GM21360 (cell line): ENCODE measurements around the gene THOC6.

Experiments
- ATAC-seq: cut with Tn5 transposase; IDR thresholded peaks from one replicate; pipeline ENCODE4 v1.9.1; 2021; ENCODE audit warnings: mild to moderate bottlenecking, moderate library complexity; ENCODE audit not compliant: unreplicated experiment

THOC6 gene

DNA sequence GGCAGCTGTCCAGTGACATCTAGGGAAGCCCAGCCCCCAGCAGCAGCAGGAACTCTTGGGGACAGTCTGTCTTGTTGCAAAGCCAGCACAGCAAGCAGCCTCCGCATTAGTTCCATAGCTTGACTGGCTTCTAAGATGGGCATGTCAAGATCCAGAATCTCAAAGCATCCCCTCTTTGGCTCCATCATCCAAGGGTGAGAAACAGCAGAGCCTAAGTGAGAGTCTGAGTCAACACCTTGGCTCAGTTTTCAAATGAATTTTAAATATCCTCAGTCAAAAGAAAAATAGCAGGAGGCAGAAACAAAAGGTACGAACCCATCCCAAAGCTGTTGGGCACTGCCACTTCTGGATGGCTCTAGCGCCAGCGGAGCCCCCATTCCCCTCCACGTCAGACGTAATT, 8.9 kb upstream of the THOC6 start:
- no peak for ATAC-seq

DNA sequence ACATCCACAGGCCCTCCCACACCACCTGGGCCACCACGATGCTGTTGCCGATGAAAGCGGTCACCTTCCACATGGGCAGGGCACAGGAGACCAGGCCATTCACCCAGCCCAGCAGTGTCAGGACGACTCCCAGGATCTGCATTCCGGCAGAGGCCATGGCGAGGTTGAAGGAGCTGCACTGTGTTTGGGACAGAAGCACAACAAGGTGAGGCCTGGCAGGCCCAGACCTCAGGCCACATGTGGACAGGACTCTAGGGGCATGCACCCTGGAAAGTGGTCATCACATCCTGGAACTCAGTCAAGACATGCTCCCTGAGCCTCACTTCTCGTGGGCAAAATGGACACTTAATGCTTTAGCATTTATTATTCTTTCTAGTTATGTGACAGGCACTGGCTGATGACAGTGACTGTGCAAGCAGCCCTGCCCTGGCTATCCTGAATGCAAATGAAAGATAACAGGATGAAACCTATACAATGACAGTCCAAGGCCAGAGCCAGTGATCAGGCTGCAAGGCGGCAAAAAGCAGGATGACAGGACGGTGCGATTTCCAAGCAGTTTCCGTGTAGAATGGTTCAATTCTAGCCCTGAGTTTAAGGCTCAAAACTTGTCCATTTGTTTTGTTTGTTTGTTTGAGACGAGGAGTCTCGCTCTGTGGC, 7.8 kb upstream of the THOC6 start:
- no peak for ATAC-seq

DNA sequence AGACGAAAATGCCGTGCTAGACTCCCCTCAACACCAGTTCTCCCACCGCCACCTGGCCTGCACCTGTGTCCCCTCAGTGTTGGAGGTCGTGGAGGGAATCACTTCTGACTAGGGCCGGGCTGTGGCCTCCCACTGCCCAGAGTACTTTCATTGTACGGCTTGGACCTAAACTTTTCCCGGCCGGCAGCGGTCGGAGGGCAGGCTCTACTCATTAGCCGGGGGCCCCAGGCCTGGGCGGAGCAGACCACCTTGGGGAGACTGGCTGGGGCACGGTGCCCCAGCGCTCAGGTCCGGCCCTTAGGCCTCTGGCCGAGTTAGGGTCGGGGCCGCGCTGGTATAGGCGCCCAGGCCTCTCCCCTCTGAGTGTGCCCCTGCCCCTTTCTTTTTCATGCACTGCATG, 6.5 kb upstream of the THOC6 start:
- ATAC-seq = no peak

DNA sequence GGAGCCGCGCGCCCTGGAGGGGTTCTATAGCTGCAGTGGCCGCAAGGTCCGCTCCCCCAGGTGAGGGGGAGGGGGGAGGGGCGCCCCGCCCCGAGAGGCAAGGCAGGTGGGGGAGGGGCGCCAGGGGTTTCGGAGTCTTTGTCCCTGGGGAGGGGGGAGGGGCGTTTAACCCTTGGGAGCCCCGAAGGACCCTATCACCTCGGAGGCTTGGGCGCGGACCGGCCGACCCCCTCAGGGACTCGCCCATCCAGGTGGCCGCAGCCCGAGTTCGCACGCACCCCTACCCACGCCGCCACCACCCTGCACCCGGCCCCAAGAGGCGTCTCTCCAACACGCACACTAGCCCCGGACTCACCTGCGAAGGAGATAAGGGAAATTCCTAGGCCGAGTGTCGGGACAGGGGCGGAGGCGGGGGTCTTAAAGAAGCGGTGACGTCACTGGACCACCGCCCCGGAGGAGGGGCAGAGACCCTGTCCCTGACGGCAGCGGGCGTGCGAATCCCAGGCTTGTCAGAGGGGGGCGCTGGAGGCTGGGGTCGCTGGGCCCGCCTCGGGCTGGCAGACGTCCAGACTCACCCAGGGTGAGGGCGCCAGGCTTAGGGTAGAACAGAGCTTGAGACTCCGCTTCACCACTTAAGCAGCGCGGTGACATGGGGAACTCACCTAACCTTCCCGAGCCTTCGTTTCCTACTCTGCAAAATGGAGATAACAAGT, 5.9 kb upstream of the THOC6 start, which contains the start of gene CLDN6:
TSS of gene CLDN6 (minus strand) at position 390 of the 713 bp plus-strand sequence. CDS start 2,162 bp downstream, outside the sequence.
- no peak for ATAC-seq

DNA sequence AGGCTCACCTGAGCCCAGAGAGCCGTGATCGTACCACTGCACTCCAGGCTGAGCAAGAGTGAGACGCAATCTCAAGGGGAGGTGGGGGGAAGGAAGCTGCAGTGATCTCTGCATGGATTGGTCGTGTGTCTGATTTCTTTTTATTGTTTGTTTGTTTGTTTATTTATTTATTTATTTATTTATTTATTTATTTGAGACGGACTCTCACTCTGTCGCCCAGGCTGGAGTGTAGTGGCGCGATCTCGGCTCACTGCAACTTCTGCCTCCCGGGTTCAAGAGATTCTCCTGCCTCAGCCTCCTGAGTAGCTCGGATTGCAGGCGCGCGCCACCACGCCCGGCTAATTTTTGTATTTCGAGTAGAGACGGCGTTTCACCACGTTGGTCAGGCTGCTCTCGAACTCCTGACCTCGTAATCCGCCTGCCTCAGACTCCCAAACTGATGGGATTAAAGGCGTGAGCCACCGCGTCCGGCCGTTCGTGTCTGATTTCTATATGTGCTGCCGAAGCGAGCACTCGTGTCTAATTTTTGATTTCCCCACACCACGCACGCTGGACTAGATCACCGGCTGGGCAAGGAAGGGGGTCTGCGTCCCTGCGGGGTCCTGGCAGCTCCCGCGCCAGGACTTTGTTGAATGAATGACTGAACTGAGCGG, 4.1 kb upstream of the THOC6 start:
- ATAC-seq = no peak

DNA sequence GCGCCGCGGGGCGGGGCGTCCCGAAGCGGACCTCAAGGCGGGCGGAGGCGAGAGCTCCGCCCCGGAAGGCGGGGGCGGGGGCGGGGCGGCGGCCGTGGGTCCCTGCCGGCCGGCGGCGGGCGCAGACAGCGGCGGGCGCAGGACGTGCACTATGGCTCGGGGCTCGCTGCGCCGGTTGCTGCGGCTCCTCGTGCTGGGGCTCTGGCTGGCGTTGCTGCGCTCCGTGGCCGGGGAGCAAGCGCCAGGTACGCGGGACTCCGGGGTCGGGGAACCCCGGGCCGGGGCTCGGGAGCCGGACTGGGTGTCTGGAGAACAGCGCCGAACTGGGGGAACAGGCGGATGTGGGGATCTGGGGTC, 3.6 kb upstream of the THOC6 start, which contains the start of gene TNFRSF12A:
TSS of gene TNFRSF12A (plus strand) at position 122 of the 357 bp plus-strand sequence. CDS start at position 152, 30 bp downstream.
- no peak for ATAC-seq

DNA sequence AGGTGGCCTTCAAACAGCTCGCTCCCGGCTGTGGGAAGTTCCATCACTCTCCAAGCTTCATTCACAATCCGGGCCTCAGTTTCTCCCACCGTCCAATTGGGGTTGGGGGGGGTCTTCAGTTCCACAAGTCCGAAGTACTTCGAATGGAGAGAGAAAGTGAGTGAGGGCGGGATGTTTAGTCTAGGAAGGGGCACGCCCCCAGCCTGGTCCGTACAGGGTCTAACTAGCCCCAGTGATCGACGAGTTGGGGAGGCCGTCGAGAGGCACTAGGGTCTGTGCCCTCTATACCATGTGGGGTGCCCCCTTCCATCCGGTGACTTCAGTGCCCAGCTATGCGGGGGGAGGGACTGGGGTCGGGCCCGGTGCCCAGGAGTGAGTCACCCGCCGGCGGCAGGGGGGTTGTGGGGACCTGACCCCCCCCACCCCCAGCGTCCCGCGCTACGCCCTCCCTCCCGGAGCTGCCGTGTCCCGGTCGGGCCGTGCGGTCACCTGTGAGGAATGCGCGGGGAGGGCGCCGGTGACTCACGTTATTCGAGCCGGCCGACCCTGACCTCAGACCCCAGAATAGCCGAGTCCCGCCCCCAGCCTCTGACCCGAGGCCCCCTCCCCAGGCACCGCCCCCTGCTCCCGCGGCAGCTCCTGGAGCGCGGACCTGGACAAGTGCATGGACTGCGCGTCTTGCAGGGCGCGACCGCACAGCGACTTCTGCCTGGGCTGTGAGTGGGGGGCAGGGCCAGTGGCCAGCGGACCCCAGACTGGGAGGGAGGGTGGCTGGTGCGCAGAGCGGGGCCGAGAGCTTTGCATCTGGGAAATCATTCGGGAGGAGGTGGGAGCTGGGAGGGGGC, 3.0 kb upstream of the THOC6 start:
- ATAC-seq = no peak

DNA sequence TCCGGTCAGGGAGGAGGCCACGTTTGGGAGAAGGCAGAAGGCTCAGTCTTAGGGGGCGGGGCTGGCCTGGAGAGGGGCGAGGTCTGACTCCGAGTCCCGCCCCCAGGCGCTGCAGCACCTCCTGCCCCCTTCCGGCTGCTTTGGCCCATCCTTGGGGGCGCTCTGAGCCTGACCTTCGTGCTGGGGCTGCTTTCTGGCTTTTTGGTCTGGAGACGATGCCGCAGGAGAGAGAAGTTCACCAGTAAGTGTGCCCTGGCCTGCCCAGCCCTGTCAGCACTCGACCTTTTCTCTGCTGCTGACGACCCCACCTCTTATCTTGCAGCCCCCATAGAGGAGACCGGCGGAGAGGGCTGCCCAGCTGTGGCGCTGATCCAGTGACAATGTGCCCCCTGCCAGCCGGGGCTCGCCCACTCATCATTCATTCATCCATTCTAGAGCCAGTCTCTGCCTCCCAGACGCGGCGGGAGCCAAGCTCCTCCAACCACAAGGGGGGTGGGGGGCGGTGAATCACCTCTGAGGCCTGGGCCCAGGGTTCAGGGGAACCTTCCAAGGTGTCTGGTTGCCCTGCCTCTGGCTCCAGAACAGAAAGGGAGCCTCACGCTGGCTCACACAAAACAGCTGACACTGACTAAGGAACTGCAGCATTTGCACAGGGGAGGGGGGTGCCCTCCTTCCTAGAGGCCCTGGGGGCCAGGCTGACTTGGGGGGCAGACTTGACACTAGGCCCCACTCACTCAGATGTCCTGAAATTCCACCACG, 2.2 kb upstream of the THOC6 start:
- no peak for ATAC-seq

DNA sequence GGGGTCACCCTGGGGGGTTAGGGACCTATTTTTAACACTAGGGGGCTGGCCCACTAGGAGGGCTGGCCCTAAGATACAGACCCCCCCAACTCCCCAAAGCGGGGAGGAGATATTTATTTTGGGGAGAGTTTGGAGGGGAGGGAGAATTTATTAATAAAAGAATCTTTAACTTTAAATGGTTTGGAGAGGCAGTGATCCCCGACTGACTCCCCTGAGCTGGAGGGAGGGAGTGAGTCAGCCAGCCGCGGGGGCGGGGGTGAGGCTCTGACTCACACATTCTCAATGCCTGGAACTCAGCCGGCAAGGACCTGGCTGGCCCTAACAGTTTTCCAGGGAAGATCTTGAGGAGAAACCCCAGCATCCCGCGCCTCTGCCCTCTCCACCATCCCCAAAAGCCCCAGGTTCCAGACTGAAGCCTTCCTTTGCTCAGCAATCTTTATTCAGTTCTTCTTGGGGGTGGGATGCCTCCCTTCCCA, 1.6 kb upstream of the THOC6 start:
- ATAC-seq = no peak

DNA sequence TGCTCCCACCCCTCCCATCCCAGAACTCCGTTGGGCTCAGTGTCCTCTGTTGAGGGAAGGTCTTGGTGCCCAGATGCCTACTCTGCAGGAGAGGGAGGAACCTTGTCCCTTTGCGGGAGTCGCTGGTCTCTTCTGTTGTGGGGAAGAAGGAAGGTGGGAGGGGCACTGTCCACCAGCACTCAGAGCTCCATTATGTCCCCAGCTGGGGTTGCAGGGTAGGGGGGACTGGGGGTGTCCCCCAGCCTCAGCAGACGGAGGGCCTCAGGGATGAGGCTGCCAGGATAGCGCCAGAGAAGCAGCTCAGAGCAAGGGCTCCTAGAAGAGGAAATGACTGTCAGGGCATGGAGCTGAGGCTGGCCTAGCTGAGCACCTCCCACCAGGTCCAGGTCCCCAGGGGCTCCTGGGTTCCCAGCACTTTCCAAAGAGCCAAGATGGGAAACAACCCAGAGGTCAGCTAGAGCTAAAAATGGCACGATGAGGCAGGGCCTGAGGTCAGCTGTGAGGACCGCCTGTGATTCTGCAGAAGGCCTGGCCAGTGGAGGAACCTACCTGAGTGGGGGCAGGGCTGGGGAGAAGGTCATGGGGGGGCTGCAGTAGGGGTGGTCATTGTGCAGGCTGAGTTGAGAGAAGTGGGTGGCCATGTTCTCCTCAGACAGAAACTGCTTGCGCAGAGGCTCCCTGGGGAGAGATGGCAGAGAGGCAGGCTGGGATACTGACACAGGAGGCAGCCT, 986 bp upstream of the THOC6 start:
- ATAC-seq = no peak

DNA sequence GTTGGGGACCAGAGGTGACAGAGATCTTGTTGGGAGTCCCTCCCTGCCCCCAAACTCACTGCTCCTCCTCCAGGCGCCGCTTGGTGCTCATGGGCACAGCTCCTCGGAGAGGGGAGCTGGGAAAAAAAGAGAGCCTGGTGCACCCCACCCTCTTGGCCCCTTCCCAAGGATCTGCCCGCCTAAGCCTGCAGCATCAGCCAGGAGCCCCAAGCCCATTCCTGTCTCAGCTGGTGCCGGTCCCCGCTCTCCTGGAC, 493 bp upstream of the THOC6 start:
- no peak for ATAC-seq

DNA sequence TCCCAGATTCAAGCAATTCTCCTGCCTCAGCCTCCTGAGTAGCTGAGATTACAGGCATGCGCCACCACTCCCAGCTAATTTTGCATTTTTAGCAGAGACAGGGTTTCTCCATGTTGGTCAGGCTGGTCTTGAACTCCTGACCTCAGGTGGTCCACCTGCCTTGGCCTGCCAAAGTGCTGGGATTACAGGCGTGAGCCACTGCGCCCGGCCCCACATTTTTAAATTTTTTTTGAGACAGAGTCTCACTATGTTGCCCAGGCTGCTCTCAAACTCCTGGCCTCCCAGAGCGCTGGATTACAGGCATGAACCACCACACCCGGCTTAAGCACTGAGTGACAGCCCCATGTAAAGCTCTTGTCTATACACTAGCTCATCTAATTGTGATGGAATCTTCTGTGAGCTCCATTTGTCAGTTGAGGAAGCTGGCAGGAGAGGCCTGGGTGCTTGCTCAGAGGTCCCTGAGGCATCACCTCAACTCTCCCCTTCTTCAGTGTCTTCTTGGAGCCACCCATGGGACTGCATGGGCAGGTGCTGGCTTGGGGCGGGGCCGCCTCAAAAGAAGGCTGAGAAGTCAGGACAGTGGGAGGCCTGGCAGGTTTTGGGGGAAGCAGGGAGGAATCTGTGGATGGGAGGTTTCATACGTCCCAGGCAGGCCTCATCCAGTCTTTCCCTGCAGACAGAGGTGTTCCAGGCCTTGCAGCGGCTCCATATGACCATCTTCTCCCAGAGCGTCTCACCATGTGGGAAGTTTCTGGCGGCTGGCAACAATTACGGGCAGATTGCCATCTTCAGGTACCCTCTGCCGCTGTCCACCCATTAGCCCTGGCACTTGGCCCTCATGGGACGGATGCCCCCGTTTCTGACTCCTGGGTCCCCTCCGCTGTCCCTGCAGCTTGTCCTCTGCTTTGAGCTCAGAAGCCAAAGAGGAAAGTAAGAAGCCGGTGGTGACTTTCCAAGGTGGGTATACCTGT, 1.5 kb downstream of the THOC6 start:
- ATAC-seq = no peak

DNA sequence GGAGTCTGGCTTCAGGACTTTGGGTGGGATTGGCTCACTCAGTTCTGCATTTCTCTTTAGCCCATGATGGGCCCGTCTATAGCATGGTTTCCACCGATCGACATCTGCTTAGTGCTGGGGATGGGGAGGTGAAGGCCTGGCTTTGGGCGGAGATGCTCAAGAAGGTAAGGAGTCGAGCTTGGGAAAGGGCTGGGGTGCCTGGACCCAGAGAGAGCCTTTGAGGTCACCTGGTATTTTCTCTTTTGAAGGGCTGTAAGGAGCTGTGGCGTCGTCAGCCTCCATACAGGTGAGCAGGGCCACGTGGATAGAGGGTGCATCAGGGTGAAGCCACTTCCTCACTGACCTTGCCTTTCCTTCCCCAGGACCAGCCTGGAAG, 2.2 kb downstream of the THOC6 start:
- ATAC-seq = no peak

DNA sequence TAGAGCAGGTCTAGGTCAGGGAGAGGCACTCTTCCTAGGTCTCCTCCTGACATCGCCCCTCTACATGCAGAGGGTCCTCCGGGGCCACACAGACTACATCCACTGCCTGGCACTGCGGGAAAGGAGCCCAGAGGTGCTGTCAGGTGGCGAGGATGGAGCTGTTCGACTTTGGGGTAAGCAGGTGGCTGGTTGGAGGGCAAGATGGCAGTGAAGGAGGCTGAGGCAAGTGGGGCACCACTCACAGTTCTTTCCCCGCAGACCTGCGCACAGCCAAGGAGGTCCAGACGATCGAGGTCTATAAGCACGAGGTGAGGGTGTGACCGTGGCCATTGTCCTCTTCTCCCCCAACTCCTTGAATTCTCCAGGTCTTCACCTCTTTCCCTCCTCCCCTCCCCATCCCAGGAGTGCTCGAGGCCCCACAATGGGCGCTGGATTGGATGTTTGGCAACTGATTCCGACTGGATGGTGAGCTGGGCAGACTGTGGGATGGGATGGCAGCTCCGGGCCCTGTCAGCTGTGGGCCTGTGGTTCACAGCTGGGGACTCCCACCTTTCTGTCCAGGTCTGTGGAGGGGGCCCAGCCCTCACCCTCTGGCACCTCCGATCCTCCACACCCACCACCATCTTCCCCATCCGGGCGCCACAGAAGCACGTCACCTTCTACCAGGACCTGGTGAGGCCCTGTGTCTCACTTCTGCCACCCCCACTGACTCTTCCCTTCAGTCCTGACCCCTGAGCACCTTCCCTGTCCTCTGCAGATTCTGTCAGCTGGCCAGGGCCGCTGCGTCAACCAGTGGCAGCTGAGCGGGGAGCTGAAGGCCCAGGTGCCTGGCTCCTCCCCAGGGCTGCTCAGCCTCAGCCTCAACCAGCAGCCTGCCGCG, 3.0 kb downstream of the THOC6 start:
- no peak for ATAC-seq

DNA sequence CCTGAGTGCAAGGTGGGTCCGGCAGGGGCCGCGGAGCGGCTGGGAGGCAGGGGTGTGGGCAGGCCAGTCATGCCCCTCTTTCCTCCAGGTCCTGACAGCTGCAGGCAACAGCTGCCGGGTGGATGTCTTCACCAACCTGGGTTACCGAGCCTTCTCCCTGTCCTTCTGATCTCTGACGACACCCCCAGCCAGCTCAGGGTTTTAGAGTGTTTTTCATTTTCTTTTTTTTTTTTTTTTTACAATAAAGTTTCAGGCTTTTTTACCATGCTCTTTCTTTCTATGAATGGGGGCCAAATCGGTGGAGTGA, 3.6 kb downstream of the THOC6 start:
- no peak for ATAC-seq

DNA sequence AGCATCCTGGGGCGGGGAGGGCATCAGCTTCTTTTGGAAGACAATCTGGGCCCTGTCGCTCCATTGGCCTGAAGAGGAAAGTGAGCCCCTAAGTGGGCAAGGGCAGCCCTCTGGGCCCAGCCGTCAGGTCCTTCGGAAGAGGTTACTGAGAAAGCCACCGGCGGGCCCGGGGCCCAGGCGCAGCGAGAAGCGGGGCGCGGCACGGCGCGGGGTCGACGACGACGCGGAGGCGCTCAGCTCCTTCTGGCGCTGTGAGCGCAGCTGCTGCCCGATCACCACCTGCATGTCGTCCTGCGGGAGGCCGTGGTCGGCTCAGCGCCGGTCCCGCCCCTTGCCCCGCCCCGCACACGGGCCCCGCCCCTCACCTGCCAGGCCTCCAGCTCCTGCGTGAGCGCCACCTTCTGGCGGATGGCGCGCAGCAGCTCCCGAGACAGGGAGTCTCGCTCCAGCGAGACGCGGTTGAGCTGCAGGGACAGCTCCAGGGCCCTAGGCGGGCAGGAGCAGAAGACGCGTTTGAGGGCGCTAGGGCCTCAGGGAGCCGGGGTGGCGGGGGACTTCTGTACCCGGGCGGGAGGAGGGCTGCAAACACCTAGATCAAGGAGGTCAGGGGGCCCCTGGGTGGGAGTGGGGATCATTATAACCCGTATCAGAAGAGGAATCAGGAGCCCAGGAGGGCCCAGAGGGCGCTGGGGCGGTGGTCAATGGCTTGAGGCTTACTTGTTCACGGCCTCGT, 4.3 kb downstream of the THOC6 start:
- ATAC-seq = no peak

DNA sequence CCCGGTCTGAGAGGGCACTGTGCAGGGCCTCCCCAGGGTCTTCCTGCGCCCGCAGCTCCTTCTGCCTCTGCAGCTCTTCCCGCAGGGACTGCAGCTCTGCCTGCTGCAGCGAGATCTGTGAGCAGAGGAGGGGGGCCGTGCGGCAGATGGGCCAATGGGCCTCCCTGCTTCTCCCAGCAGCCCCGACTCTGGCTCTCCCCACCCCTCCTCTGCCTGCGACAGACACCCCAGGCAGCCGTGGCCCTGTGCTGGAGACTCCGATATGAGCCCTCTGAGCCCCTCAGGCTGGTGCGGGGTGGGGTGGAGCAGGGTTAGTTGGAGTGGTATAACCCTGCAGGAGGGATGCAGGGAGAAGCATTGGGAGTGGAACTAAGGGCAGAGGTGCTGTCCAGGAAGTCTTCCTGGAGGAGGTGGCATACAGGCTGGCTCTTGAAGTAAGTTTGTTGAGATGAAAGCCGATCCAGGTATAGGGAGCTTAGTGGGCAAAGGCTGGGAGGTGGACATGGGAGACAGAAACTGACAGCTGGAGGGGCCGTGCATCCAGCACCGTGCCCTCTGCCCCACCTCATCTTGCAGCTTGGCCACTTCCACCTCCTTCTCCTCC, 5.0 kb downstream of the THOC6 start:
- ATAC-seq = no peak
